T-cell (primary cell): ENCODE results near the gene HSBP1L1. TPM values are rescaled to one million over a fixed set of nuclear protein-coding genes. Genes with fewer than 3 reads are reported as not detected.

ENCODE experiments used
- ATAC-seq, 4 experiments: fragments of 200-7000 bp in 3 of 4; fragments of 150-1000 bp in 1 of 4; cut with Tn5 transposase; replicated peaks in 1 of 4; 1 replicate in 3 of 4; 2 replicates in 1 of 4; pipeline ENCODE4 v1.10.0; 2021; ENCODE audit warnings: moderate library complexity in 3 of 4, mild to moderate bottlenecking in 2 of 4, moderate number of reproducible peaks in 1 of 4
- CTCF ChIA-PET, 2 donors: fragments of 300-600 bp; sonication (Branson Sonifier 250); formaldehyde crosslinking; loops; one replicate each; lab custom pipeline; 2022; ENCODE audit warnings: antibody characterized with exemption in 2 of 2; lab: Charles Lee
- POLR2A ChIA-PET, 2 donors: fragments of 300-600 bp; sonication (Branson Sonifier 250); formaldehyde crosslinking; loops; one replicate each; lab custom pipeline; 2022; ENCODE audit warnings: antibody characterized with exemption in 2 of 2; lab: Charles Lee
- DNase-seq, 35 experiments: peaks; one replicate each; pipeline versions ENCODE4 v3.0.0 to v3.0.0-alpha.2; 2013 to 2023
- H3K27ac ChIP-seq: one replicate; pipeline ENCODE4 v1.5.1; 2013; ENCODE audit warnings: low read length
- H3K27me3 ChIP-seq, 2 experiments: replicated peaks in 1 of 2; 1 replicate in 1 of 2; 2 replicates in 1 of 2; pipeline versions ENCODE4 v1.6.1 to v1.7.0; 2013; ENCODE audit warnings: low read length in 1 of 2, mixed read lengths in 1 of 2; ENCODE audit not compliant: control insufficient read depth in 2 of 2, insufficient read depth in 2 of 2; ENCODE audit errors: extremely low read depth in 1 of 2
- H3K36me3 ChIP-seq, 2 donors: 1 replicate in 1 of 2; 2 replicates in 1 of 2; pipeline versions ENCODE4 v1.6.1 to v1.7.0; 2013; ENCODE audit warnings: low read length in 1 of 2; ENCODE audit not compliant: control insufficient read depth in 2 of 2, insufficient read depth in 1 of 2; ENCODE audit errors: extremely low read depth in 1 of 2
- H3K4me1 ChIP-seq, 2 experiments: 1 replicate in 1 of 2; 2 replicates in 1 of 2; pipeline versions ENCODE4 v1.6.1 to v1.7.0; 2013; ENCODE audit warnings: low read length in 2 of 2, mixed read lengths in 1 of 2; ENCODE audit not compliant: insufficient read depth in 2 of 2, control insufficient read depth in 1 of 2; ENCODE audit errors: extremely low read depth in 1 of 2
- H3K4me3 ChIP-seq, 2 donors: 1 replicate in 1 of 2; 2 replicates in 1 of 2; pipeline versions ENCODE4 v1.5.1 to v1.7.0; 2013; ENCODE audit warnings: mild to moderate bottlenecking in 2 of 2, low read length in 1 of 2, moderate library complexity in 1 of 2; ENCODE audit not compliant: control insufficient read depth in 1 of 2; ENCODE audit errors: extremely low read depth in 1 of 2
- H3K9me3 ChIP-seq: 2 replicates; pipeline ENCODE4 v1.7.0; 2013
- H3K27ac Mint-ChIP-seq, 2 donors: one replicate each; pipeline ENCODE4 v1.8.0; 2020 to 2021; ENCODE audit warnings: mild to moderate bottlenecking in 2 of 2, mixed read lengths in 2 of 2
- H3K27me3 Mint-ChIP-seq, 2 donors: one replicate each; pipeline ENCODE4 v1.8.0; 2021 to 2022; ENCODE audit warnings: mixed read lengths in 2 of 2
- H3K36me3 Mint-ChIP-seq: one replicate; pipeline ENCODE4 v1.8.0; 2021; ENCODE audit warnings: mixed read lengths
- H3K4me1 Mint-ChIP-seq, 3 donors: one replicate each; pipeline ENCODE4 v1.8.0; 2020 to 2022; ENCODE audit warnings: mixed read lengths in 3 of 3, mild to moderate bottlenecking in 1 of 3
- H3K4me3 Mint-ChIP-seq, 3 donors: one replicate each; pipeline ENCODE4 v1.8.0; 2020 to 2022; ENCODE audit warnings: mild to moderate bottlenecking in 3 of 3, mixed read lengths in 3 of 3, moderate library complexity in 3 of 3
- H3K9me3 Mint-ChIP-seq, 3 donors: one replicate each; pipeline ENCODE4 v1.8.0; 2020 to 2022; ENCODE audit warnings: mixed read lengths in 3 of 3
- WGBS: methylation state at CpG from one replicate; pipeline ENCODE4 v1.1.5; 2013; ENCODE audit warnings: missing lambda C conversion rate; ENCODE audit not compliant: insufficient coverage; 5-methylcytosine and 5-hydroxymethylcytosine counted together
- total RNA-seq, 35 experiments: library from RNA in 6 of 35; stranded (reverse) in 6 of 35; fragments of 120-200 nt in 1 of 35; gene quantifications; one replicate each; pipeline versions ENCODE4 v1.2.1 to v1.2.4 and lab custom pipeline; 2013 to 2026

Gene HSBP1L1
- total RNA-seq, 5 donors from 2014 or later (not counting 1 experiment from before 2014, with no cell fraction given), result 17.3 to 26.6 (median 20.6) TPM

DNA sequence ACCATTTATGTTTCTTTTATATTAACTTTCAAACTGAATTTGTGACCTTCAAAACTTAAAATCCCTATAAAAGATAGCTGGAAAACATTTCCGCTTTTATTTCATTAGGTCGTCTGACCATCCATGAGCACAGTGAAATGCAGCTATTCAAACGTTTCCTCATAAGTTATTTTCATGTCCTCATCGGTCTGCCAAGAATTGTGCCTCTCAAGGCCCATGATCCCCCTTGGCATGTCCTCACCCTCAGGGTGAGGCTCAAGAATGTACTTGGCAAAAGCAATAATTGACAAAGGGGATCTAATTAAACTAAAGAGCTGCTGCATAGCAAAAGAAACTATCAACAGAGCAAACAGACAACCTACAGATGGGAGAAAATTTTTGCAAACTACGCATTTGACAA is 25.3 kb upstream of the HSBP1L1 start:
- Histone ChIP-seq H3K9me3 (peaks cover 2% of the 10 kb centered on the region), H3K4me3 (no peak overlapping the region), H3K27me3 (no peaks in the 10 kb centered on the region), H3K4me1 (peaks cover 0 to 8% of the 10 kb centered on the region in 2 experiments), H3K36me3 (peaks cover 34 to 38% of the 10 kb centered on the region in 2 donors), H3K27ac (no peak overlapping the region)
- no peak for DNase-seq
- Mint-ChIP-seq H3K36me3 (peaks cover 83% of the 10 kb centered on the region), H3K4me3 (no peak overlapping the region), H3K9me3 (peaks cover 3 to 13% (median 3%) of the 10 kb centered on the region in 3 donors), H3K4me1 (peaks cover 7 to 19% (median 14%) of the 10 kb centered on the region in 3 donors), H3K27ac (no peak overlapping the region), H3K27me3 (no peaks in the 10 kb centered on the region)
- POLR2A ChIA-PET, result no interaction called here
- ATAC-seq, result no peak
- CTCF ChIA-PET, result interaction anchor here in 1 of 2 donors (0.6 kb wide), 1 partner anchor 28 kb away, joined by 3 read pairs; no protein-coding TSS in a partner anchor
- 97% methylated on average over 4 of the region's 5 CpGs for WGBS

DNA sequence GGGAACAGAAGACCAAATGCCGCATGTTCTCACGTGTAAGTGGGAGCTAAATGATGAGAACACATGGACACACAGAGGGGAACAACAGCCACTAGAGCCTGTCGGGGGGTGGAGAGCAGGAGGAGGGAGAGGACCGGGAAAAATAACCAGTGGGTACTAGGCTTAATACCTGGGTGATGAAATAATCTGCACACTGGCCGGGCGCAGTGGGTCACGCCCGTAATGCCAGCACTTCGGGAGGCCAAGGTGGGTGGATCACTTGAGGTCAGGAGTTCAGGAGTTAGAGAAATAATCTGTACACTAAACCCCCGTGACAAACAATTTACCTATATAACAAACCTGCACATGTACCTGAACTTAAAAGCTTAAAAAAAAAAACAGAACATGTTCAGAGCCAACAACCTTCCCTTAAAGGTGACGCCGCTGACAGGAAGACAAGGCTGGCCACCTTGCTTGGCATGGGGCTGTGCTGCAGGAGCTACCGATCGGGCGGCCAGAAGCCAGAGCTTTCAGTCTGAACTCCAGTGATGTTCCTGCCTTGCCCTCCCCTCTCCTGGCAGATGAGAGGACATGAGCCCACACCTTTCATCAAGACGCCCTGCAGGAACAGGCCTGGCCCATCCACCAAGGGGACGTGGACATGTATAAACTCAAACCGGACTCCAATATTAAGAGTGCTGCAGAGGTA is 24.2 kb upstream of the HSBP1L1 start:
- POLR2A ChIA-PET, result interaction anchor here (0.6 kb wide), 2 partner anchors 33 to 226 kb away, joined by 3 to 7 read pairs; no protein-coding TSS in a partner anchor

DNA sequence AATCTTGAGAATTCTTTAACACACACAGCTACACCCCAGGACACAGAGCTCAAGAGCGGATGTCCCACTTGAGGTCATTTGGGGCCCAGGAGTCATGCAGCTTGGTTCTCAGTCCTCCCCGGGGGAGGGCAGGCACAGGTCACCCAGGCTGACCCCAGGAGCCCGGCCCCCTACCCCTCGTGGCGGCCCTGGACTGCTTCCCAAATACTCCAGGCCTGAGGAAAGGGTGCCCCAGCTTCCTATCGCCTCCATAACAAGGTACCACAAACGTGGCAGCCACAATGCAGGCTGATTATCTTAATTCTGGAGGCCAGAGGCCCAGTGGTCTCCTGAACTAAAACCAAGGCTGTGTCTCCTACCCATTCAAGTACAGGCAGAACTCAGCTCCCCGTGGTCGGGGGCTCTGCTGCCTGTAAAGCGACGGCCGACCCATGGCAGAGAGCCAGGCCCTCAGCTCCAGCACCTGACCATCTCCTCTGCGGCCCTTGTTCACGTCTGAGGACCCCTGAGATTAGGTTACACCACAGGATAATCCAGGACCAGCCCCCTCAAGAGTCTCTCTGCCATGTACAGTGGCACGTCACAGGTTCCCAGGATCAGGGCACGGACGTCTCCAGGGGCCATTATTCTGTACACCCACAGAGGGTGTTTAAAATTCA is 23.5 kb upstream of the HSBP1L1 start:
- Histone ChIP-seq H3K27ac (no peak overlapping the region), H3K36me3 (peaks cover 21 to 23% of the 10 kb centered on the region in 2 donors), H3K27me3 (no peaks in the 10 kb centered on the region), H3K4me1 (peaks cover 0 to 26% of the 10 kb centered on the region in 2 experiments), H3K9me3 (no peaks in the 10 kb centered on the region), H3K4me3 (no peak overlapping the region)
- no peak for ATAC-seq
- ChIA-PET CTCF (no interaction called here), POLR2A (interaction anchor here (0.6 kb wide), 2 partner anchors 34 to 227 kb away, joined by 3 to 7 read pairs; no protein-coding TSS in a partner anchor)
- H3K4me1 Mint-ChIP-seq, result peaks cover 25 to 36% (median 30%) of the 10 kb centered on the region in 3 donors
- 96% methylated on average over 13 of the region's 17 CpGs for WGBS
- H3K27ac Mint-ChIP-seq, result no peak overlapping the region
- H3K9me3 Mint-ChIP-seq, result peaks cover 0 to 6% (median 3%) of the 10 kb centered on the region in 3 donors
- H3K4me3 Mint-ChIP-seq, result no peak overlapping the region
- peaks cover 66% of the 10 kb centered on the region for H3K36me3 Mint-ChIP-seq
- DNase-seq, result peak in 1 of 35 experiments; percentile 15
- no peaks in the 10 kb centered on the region for H3K27me3 Mint-ChIP-seq

More for the DNA sequence above, 24.2 kb upstream of the HSBP1L1 start:
- 98% methylated on average over 9 of the region's 18 CpGs for WGBS
- H3K9me3 ChIP-seq, result peaks cover 2% of the 10 kb centered on the region
- H3K4me3 ChIP-seq, result no peak overlapping the region
- no peak overlapping the region for H3K27ac ChIP-seq
- H3K27me3 ChIP-seq, result no peaks in the 10 kb centered on the region
- H3K36me3 Mint-ChIP-seq, result peaks cover 71% of the 10 kb centered on the region
- peaks cover 27 to 29% of the 10 kb centered on the region in 2 donors for H3K36me3 ChIP-seq
- H3K27ac Mint-ChIP-seq, result no peak overlapping the region
- DNase-seq, result peak in 1 of 35 experiments; percentile 7
- H3K4me1 Mint-ChIP-seq, result peaks cover 18 to 31% (median 25%) of the 10 kb centered on the region in 3 donors
- peaks cover 0 to 11% (median 3%) of the 10 kb centered on the region in 3 donors for H3K9me3 Mint-ChIP-seq
- CTCF ChIA-PET, result no interaction called here
- H3K27me3 Mint-ChIP-seq, result no peaks in the 10 kb centered on the region
- ATAC-seq, result no peak
- no peak overlapping the region for H3K4me3 Mint-ChIP-seq
- H3K4me1 ChIP-seq, result peaks cover 0 to 19% of the 10 kb centered on the region in 2 experiments

DNA sequence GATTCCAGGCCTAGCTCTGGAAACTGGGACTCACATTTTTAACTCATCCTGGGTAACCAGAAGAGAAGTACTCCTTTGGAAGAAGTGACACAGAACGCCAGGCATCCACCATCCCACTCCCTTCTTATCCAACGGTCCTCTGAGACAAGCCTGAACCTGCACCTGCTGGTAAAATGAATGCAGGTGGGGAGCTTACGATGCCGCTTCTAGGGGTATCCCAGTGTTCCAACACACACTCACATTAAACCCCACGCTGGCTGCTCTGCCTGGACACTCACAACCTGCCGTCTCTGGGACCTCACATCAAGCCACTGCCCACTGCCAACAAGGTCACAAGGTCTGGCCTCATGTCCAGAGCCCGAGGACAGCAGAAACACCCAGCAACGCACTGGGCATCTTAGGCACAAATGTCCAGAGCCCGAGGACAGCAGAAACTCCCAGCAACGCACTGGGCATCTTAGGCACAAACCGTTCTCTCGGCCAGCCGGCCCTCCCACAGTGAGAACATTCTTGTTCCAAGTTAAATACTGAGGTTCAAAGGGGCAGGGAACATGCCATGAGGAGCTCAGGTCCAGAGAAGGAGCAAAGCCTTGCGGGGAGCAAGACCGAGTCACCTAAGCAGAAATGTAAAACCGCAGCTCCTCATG is 22.8 kb upstream of the HSBP1L1 start:
- no peaks in the 10 kb centered on the region for H3K27me3 Mint-ChIP-seq
- Histone ChIP-seq H3K36me3 (peaks cover 21 to 22% of the 10 kb centered on the region in 2 donors), H3K4me3 (no peak overlapping the region), H3K27me3 (no peaks in the 10 kb centered on the region), H3K27ac (no peak overlapping the region), H3K9me3 (no peaks in the 10 kb centered on the region), H3K4me1 (peaks cover 0 to 26% of the 10 kb centered on the region in 2 experiments)
- H3K4me3 Mint-ChIP-seq, result no peak overlapping the region
- ATAC-seq (no peak), DNase-seq (peak in 1 of 35 experiments; percentile 12)
- H3K27ac Mint-ChIP-seq, result no peak overlapping the region
- ChIA-PET POLR2A (no interaction called here), CTCF (no interaction called here)
- peaks cover 0 to 4% (median 3%) of the 10 kb centered on the region in 3 donors for H3K9me3 Mint-ChIP-seq
- peaks cover 60% of the 10 kb centered on the region for H3K36me3 Mint-ChIP-seq
- peaks cover 29 to 42% (median 35%) of the 10 kb centered on the region in 3 donors for H3K4me1 Mint-ChIP-seq
- 94% methylated on average over 15 of the region's 16 CpGs for WGBS

DNA sequence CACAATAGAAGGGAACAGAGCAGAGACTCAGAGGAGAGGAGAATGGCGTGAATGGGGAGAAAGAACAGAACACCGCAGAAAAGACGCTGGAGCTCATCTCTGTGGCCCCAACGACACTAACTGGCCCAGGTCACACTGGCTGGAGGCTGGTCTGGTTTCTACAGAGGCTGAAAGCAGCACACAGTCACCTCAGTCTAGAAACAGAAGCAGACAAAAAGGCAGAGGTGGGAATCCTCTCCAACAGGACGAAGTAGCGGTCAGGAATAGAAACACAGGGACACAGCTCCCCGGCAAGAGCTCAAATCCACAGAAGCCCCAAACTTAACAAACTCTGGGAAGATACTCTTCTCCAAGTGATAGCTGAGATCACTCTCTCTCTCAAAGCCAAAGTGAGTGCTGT is 22.2 kb upstream of the HSBP1L1 start:
- Histone ChIP-seq H3K4me3 (no peak overlapping the region), H3K27ac (no peak overlapping the region), H3K9me3 (no peaks in the 10 kb centered on the region), H3K4me1 (peaks cover 0 to 30% of the 10 kb centered on the region in 2 experiments), H3K36me3 (peaks cover 21 to 25% of the 10 kb centered on the region in 2 donors), H3K27me3 (no peaks in the 10 kb centered on the region)
- peaks cover 29 to 45% (median 38%) of the 10 kb centered on the region in 3 donors for H3K4me1 Mint-ChIP-seq
- H3K27ac Mint-ChIP-seq, result no peak overlapping the region
- ChIA-PET POLR2A (interaction anchor here in 1 of 2 donors (0.5 kb wide), 1 partner anchor 9 kb away, joined by 5 read pairs; no protein-coding TSS in a partner anchor), CTCF (no interaction called here)
- peaks cover 54% of the 10 kb centered on the region for H3K36me3 Mint-ChIP-seq
- WGBS, result 96% methylated on average over 4 of the region's 7 CpGs
- H3K9me3 Mint-ChIP-seq, result peaks cover 0 to 3% (median 3%) of the 10 kb centered on the region in 3 donors
- ATAC-seq (no peak), DNase-seq (no peak)
- H3K4me3 Mint-ChIP-seq, result no peak overlapping the region
- H3K27me3 Mint-ChIP-seq, result no peaks in the 10 kb centered on the region
